ENCODE data around the gene ZNF219. TPM values are rescaled to one million over a fixed set of nuclear protein-coding genes. Genes with fewer than 3 reads are reported as not detected.

Gene ZNF219
- 32.1 TPM for total RNA-seq

DNA sequence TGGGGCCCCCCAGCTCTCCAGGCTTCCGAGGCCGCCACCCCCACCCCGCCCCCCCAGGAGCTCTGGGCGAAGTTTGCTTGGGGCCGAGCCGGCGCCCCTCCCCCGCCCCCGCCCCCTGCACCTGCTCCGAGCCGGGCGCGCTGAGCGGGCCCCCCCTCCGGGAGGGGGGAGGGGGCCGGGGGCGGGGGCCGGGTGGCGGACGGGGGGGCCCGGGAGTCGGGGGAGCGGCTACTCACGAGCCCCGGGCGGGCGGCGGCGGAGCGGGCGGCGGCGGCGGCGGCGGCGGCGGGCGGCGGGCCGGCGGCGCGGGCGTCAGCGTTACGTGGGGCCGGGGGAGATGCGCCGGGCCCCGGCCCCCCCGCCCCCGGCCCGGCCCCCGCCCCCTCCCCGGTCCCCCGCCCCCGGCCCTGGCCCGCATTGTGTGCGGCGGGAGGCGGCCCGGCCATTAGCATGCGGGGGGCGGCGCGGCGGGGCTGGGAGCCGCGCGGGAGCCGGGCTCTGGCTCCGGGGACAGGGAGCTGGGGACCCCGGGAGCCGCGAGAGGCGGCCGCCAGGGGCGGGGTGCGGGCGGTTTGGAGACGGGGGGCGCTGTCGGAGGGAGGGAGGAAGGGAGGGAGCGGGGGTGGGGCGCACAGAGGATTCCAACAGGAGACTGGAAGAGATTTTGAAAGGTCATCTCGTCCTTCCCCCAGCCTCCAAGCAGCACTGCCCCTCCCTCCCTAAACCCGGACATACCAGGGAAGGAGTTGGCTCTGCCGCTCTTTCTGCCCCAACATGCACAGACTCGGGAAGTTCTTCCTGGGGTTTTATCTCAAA lies at the start of gene ZNF219:
ZNF219 (minus strand) TSS at position 580 of the 816 bp plus-strand sequence. CDS start 5,064 bp downstream, outside the sequence.

DNA sequence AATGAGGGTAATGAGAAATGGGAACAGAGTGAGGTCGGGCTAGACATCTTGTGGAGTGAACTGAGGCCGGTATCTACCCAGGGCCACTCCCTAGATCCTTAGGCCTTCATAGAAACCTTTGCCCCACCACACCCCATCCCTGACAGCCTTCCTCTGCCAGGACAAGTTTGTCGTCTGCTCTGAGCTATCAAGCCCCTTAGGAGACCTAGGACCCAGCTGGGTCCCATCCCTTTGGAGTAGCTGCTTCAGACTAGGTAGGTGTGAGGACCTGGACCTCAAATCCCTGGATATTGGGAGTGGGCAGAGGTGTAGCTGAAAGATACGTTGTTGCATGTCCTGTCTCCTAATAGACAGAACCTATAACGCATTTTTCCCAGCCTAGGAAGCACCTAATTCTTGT lies 2.5 kb upstream of the ZNF219 start, which contains the start of gene TMEM253:
TMEM253 (plus strand) TSS at position 136 of the 400 bp plus-strand sequence. CDS start 278 bp downstream, outside the sequence.

DNA sequence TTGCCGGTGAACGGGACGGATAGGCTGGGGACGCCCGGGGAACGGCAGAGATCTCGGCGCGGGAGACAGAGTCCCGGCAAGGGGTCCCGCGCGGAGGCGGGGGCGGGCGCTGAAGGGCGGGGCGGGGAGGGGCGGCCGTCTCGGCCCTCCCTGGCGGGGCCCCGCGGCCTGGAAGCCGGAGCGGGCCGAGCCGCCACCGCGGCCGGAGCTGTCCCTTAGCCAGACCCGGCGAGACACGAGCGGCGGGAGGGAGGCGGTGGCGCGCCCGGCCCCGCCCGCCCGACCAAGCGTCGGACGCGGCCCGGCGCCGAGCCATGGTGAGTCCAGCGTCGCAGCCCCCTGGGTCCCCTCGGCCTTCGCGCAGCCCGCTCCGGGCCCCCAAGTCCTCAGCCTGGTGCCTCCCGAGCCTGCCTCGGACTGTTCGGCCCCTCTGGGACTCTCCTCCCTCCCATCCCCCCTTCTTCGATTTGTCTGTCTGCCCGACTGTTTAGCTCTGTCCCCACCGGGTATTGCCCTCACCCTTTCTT lies 28.3 kb downstream of the ZNF219 start, which contains the start of gene ARHGEF40:
ARHGEF40 (plus strand) TSS at position 222 of the 527 bp plus-strand sequence; CDS start at position 315, 93 bp downstream.

DNA sequence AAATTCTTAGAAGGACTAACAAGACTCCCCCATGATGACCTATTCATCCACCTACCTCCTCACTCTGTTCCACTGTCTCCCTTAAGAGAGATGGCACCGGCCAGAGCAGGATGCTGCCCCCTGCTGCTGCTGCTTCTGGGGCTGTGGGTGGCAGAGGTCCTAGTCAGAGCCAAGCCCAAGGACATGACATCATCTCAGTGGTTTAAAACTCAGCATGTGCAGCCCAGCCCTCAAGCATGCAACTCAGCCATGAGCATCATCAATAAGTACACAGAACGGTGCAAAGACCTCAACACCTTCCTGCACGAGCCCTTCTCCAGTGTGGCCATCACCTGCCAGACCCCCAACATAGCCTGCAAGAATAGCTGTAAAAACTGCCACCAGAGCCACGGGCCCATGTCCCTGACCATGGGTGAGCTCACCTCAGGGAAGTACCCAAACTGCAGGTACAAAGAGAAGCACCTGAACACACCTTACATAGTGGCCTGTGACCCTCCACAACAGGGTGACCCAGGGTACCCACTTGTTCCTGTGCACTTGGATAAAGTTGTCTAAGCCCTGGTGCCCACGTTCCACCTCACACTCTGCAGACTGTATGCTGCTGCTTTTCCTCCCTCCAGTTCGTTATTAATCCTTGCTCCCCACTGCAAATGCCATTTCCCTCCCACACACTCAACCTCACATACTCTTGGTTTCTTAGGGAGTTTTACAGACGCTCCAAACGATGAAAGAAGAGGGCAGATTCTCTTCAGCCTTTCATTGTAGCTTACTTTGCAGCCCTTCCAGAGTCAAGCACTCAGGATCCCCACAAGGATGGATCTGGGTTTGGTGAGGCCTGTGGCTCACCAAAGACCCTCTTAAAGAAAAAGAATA lies 40.4 kb downstream of the ZNF219 start, which contains the start of gene RNASE8:
RNASE8 (plus strand) TSS at position 20 of the 873 bp plus-strand sequence; CDS start at position 91, 71 bp downstream.

DNA sequence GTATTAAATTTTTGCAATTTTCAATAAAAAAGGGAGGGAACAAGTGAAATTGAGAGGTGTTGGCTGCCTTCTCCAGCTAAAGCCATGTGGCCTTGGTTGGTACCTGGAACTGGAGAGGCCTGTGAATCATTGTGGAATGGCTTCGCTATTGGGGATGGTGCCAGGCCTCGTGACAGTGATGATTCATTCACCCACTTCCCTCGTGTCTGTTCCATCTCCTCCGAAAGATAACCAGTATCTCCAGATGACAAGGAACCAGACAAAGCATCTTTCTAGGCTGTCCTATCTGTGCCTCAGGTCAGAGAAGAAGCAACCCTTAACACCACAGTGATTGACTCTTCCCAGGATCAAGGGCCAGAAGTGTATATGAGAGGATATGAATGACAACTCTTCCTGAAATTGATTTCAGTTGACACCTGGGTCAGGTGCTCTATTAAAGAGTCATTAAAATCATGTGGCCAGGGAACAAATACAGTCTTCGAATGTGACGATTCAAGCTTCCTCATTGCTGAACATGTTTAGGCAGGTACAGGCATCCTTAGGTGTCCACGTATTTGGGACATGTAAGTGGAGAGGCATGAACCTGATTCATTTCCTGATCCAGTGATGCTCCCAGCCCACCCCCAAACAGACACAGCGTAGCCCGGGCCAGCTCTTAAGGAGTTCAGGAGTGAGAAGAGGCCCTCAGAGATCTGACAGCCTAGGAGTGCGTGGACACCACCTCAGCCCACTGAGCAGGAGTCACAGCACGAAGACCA lies 56.6 kb downstream of the ZNF219 start, which contains the start of gene RNASE7:
RNASE7 (plus strand) TSS at position 687 of the 758 bp plus-strand sequence. CDS start 631 bp downstream, outside the sequence.

Other genes with a start within 250 kb of the ZNF219 start
- gene RNASE3, start 207.3 kb downstream of the ZNF219 start, total RNA-seq, result not detected
- gene RNASE2, start 143.2 kb downstream of the ZNF219 start, total RNA-seq, result not detected
- gene METTL17, start 108.7 kb downstream of the ZNF219 start, total RNA-seq, result 78.3 TPM
- gene SLC39A2, start 99.4 kb downstream of the ZNF219 start, total RNA-seq, result 0.49 TPM
- 113 TPM for gene NDRG2, start 73.6 kb downstream of the ZNF219 start, total RNA-seq
- gene TPPP2, start 68.4 kb downstream of the ZNF219 start, total RNA-seq, result not detected
- not detected for gene RNASE13, start 63.8 kb downstream of the ZNF219 start, total RNA-seq
- gene RNASE7, start 56.3 kb downstream of the ZNF219 start, total RNA-seq, result 0.55 TPM
- not detected for gene RNASE8, start 40.8 kb downstream of the ZNF219 start, total RNA-seq
- gene ARHGEF40, start 28.4 kb downstream of the ZNF219 start, total RNA-seq, result 80.2 TPM
- gene TMEM253, start 2.4 kb upstream of the ZNF219 start, total RNA-seq, result not detected
- not detected for gene OR5AU1, start 57.4 kb upstream of the ZNF219 start, total RNA-seq
- gene HNRNPC, start 170.8 kb upstream of the ZNF219 start, total RNA-seq, result 598 TPM
- 32.9 TPM for gene RPGRIP1, start 181.4 kb upstream of the ZNF219 start, total RNA-seq